NCI-H1436 treated with DMSO at 0.1 percent for 48 hours (cell line): ENCODE measurements around the gene SH3BP2.

Experiments used
- DNase-seq: peaks from one replicate; lab custom pipeline; 2025; lab: John Stamatoyannopoulos, UW

SH3BP2 gene

DNA sequence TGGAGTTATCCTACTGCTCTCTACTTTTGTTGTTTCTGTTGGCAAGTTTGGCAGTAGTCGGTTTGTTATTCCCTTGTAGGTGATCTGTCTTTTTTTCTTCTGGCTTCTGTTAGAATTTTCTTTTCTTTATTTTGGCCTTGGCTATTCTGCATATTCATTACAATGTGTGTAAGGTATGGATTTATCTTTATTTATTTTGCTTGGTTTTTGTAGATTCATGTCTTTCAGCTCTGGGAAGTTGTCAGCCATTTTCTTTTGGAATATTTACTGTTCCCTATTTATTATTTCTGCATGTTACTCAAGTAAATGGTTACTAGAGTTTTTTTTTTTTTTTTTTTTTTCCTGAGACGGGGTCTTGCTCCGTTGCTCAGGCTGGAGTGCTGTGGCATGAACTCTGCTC is 63.4 kb downstream of the SH3BP2 start:
- no peak for DNase-seq

DNA sequence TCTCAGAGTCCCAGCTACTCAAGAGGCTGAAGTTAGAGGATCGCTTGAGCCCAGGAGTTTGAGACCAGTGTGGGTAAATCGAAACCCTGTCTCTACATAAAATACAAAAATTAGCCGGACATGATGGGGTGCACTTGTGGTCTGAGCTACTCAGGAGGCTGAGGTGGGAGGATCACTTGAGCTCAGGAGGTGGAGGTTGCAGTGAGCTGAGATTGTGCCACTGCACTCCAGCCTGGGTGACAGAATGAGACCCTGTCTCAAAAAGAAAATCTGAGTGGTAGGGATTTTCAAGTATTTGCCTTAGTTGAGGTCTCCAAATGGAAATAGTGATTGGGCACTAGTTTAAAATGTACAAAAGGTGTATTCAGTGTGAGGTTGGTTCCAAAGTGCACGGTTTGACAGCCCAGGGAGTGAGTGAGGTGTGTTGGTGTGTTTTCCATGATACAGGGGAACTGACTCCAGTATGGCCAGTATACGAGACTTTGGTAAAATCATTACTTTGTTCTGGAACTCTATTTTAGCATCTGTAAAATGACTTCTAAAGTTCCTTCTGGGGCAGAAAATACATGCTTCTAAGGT is 64.6 kb downstream of the SH3BP2 start:
- DNase-seq = no peak

DNA sequence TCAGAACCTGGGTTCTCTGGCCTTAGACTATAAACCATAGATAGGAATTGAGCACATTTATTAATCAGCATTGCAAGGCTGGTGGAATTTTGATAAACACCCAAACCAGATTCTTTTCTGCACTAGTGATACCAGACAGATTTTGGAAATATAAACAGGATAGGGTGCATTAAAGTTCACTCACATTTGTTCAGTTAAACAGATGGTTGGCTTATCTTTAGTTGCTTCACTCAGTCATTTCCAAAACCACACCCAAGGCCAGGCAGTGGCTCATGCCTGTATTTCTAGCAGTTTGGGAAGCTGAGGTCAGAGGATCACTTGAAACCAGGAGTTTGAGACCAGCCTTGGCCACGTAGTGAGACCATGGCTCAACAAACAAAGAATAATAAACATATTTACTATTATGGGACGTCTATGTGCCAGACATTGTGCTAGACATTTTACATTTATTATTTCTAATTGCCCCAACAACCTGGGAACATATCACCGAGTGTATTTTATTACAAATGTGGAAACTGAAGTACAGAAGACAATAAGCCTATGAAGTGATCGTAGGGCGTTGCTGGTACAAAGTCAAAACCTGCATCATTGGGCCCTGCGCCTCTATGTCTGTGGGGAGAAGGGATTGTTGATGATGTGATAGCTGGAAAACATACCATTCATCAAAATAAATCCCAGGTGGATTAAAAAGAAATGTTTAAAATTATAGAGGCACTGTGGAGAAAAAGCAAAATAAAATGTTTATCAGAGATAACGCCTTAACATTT is 65.7 kb downstream of the SH3BP2 start:
- no peak for DNase-seq

DNA sequence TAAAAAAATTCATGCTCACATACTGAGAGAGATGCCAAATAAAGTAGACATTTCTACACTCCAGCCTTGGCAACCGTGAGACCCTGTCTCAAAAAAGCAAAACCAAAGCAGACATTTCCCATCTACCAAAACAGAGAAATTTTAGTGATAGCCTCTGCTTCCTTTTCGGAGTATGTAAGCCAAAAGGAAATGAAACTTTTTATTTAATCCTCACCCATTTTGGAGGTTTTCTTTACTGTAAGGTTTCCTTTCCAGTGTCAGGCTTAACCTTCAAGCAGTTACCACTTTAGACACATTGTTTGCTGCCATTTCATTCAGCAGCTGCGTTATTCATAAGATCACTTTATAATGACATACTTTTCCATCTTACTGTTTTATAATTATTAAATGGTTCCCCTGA is 66.6 kb downstream of the SH3BP2 start:
- DNase-seq = no peak

DNA sequence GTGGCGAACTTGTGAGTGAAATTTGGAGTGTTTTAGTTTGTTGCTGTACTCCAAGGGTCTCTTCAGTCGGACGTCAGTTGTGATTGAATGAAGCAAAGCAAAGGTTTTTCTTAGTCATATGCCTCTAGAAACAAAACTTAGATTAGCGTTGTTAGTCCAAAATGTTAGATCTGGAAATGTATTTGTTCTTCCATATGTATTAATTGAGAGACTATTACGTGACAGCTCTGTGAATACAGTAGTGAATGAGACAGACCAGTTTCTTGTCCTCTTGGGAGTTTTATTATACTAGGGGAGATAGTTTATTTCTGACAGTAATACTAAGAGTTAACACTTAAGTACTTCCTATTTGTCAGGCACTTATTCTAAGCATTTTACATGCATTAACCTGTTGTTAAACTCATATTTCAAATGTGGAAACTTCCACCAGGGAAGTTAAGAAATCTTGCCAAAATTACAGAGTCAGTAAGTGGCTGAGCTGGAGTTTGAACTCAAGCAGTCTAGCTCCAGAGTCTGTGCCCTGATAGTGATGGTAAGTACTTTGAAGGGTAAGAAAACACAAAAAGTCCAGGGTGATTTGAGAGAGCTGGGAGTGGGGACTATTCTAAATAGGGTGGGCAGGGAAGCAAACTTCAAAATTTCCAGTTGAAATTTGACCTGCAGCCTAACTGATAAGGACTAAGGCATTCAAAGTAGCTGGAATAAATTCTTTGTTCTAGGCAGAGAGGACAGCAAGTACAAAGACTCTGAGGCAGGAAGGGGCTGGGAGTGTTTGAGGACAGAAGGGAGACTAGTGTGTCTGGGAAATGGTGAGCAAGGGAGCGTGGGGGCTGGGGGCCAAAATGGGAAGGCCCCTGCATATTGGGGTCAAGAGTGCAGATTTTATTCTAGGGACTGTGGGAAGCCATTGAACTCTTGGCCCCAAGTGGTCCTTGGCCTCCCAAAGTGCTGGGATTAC is 67.8 kb downstream of the SH3BP2 start:
- no peak for DNase-seq

DNA sequence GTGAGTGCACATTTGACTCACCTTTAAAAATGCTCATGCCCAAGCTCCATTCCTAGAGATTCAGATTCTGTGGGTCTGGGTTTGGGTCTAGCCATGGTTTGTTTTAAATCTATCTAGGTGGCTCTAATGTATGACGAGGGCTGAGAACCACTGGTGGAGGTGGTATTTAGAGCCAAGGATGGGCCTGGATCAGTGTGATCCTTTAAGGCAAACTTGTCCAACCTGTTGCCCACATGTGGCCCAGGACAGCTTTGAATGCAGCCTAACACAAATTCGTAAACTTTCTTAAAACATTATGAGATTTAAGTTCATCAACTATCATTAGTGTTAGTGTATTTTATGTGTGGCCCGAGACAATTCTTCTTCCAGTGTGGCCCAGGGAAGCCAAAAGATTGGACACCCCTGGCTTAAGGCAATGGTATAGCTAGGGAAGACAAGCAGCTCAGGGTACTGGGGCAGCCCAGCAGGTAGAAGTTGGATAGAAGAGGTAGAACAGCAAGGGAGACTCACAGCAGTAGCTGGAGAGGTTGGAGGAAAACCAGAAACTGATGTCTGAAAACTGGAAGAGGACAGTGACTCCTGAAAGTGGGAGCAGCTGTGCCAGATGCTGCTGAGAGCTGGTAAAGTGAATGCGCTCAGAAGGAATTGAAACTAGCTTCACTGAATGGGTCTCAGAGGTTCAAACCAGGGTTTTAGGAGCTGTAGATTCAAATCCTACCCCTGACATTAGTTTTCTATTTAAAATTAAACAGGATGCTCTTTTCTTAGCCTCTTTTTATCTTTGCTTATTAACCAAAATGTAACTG is 68.9 kb downstream of the SH3BP2 start:
- DNase-seq = no peak

DNA sequence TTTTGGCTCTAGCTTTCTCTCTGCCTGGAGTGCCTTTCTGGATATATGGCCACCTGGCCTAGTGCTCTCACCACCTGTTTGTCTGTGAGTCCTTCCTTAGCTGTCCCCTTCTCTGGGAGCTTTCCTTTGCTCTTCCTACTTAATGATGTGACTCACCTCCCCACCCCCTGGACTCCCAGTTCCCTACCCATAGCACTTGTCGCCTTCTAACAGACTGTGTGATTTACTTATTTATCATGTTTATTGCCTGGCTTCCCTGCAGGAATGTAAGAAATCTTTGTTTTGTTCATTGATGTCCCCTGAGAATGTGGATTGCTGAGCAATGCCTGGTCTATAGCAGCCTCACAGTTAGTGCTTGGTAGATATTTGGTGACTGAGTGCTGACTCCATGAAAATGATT is 69.6 kb downstream of the SH3BP2 start:
- DNase-seq = no peak

DNA sequence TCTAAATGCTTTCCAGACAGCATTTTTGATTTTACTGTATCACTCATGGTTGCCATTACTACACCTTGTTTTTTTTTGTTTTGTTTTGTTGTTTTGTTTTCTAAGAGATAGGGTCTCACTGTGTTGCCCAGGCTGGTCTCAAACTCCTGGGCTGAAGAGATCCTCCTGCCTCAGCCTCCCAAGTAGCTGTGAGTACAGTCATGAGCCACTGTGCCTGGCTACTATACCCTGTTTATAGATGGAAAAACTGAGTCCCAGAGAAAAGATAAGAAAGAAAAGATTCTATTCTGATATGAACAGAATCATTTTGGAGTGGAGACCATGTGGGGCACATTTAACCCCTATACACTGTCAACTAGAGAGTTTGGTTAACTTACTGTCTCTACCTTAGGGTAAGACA is 70.8 kb downstream of the SH3BP2 start:
- DNase-seq = no peak

DNA sequence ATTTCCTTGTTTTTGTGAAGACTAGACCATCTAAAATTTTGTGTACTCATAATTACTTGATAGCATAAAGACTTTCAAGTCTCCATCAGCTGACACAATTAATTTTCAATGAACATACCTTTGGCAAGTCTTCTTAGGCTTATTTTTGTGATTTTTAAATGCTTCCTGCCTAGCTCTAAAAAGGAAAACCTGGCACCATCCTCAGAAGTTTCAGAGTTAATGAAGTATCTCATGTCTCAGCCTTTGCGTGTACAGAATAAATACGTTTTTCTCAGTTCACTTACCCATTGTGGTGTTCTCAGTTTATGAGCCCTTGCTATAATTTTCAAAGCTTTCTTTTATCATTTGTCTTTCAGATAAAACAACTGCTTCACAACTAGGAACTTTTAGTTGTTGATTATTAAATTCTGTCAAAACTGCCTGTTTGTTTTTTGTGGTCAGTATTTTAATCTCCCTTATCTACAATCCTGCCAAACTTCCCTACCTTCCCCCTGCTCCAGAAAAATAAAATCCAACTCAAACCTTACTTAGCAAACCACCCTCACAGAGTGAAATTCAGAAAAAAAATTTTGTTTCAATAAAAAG is 72.4 kb downstream of the SH3BP2 start:
- no peak for DNase-seq

DNA sequence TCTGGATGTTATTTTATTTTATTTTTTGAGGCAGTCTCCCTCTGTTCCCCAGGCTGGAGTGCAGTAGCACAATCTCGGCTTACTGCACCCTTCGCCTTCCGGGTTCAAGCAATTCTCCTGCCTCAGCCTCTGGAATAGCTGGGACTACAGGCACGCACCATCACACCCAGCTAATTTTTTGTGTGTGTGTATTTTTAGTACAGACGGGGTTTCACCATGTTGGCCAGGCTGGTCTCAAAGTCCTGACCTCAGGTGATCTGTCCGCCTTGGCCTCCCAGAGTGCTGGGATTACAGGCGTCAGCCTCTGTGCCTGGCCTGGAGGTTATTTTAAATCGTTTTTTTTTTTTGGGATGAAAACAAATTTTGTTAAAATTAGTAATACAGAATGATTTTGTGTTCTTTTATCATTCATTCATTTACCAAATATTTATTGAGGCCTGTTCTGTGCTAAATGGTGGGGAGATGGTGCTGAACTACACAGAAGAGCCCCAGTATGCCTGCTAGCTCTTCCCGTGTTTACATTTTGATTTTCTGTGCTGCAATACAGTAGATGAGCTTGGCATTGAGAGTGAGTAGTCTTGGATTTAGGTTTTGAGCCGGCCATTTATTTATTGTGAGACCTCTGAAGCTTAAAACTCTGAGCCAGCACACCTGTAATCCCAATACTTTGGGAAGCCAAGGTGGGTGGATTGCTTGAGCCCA is 73.4 kb downstream of the SH3BP2 start:
- no peak for DNase-seq

DNA sequence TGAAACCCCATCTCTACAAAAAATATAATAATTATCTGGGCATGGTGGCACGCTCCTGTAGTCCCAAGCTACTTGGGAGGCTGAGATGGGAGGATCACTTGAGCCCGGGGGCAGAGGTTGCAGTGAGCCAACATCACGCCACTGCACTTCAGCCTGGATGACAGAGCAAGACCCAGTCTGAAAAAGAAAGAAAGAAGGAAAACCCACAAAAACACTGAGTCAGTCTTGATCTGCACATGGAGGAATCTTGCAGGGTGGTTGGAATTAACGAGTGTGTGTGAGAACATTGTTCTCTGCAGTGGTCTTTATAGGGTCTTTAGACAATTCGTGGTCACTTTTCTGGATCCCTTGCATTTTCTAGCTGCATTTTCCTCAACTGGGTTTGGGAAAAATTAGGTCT is 74.0 kb downstream of the SH3BP2 start:
- DNase-seq = no peak

DNA sequence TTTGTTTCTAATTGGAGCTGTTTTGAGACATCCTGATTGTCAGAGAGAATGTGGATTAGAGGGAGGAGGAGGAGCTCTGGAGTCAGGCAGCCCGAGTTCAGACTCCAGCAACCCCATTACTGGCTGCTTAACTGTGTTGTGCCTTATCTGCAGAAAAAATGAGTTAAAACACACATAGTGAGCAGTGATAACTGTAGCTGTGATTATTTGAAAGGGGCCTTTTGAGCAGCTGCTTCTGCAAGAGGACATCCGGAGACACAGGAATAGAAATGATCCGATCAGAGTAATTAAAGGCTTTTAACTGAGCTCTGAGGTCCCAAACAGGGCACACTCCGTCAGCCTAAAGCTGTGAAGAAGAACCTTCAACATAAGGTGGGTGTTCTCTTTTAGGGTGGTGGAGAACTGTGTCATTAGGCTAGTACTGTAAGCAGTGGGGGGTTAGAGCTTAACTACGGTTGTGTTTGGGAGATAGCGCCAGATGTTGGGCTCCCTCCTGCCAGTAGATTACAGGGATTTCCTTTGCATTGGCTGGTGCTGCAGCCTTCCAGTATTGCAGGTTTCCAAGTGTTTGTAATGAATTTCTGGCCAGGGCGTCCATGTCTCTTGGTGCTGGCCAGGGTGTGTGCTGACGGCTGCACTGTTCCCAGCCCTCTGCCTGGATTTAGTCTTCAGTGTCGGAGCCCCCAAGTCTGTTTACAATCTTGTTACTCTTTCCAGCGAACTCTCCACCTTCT is 75.0 kb downstream of the SH3BP2 start:
- DNase-seq = no peak

DNA sequence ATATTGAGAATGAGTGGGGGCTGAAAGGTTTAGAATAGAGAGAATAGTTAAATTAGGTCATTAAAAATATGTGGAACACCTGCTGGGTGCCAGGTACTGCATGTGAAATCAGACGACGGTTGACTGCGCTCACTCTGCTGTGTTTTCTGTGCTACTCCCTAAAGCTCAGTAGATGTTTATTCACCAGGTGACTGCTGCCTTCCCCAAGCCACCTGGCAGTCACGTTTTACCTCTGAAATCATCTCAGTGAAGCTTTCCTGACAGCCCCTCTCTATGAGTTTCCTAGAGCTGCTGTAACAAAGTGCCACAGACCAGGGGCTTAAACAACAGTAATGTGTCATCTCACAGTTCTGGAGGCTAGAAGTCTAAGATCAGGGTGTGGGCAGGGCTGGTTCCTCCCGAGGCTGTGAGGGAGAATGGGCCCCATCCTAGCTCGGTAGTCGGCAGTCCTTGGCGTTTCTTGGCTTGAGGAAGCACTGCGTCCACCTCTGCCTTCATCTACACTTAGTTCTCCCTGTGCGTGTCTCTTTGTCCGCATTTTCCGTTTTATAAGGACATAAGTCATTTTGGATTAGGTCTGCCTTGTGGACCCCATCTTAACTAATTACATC is 76.1 kb downstream of the SH3BP2 start:
- DNase-seq = no peak

DNA sequence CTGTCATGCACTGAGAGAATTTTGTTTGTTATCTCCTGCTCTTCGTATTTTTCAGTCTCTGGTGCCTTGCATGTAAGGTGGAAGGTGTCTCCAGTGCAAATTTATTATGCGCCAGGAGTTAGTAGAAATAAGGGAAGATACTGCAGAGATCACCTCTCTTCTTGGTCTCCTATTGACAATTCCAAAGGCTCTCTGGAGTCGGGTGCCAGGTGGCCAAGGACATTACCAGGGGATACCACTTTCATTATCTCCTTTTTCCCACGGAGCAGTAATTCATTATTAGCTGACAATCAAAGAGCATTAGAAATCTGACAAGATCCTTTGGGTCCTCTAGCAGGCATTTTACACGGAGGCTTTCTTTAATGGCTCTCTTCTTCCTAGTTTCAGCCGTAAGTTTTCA is 76.8 kb downstream of the SH3BP2 start:
- no peak for DNase-seq

DNA sequence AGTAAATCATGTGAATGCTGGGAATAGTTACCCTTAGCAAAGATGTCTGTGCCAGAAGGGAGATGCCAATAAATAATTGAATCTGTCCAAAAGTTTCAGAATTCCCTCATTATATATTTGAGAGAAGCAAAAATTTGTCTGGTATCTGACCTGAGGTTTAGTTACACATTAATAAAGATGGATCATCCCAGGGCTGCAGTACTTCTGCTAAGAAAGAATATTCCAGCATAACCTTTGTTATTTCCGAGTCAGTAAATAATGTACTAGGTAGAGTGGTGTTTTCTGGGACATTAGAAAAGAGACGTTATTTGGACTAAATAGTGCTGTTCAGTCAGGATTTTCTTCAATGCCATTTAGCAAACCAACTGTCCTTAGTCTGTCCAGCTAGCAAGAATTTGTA is 77.2 kb downstream of the SH3BP2 start:
- DNase-seq = no peak

DNA sequence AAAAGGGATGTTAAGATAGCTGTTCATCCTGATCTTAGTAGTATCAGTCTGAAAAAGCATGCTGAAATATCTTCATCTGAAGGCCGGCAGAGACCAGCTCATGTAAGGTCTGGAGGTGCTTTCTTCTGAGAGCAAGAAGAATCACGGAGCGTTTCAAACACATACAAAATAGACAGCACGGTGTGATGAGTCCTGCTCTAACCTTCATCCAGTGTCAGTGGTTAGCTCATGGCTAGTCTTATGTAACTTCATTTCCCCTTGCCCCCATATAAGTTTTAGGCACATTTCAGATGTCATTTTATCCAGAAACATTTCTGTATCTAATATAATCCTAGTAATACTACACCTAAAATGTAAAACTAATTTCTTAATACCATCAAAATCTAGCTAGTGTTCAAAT is 78.6 kb downstream of the SH3BP2 start:
- no peak for DNase-seq

DNA sequence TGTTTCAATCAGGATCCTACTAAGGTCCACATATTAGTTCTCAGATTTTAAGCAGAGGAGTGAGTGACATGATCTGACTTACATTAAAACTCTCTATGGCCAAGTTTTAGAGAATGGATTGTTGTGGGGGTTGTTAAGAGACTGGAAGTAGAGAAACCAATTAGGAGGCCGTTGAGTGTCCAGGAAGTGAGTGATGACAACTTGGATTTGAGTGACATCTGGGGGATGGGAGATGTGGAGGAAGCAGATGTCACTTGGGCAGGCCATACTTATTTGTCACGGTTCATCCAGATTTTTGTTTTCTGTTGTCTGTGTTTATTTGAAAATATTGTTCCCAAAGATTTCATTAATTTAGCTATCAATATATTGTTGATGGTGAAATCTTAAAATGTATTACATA is 79.0 kb downstream of the SH3BP2 start:
- DNase-seq = no peak

DNA sequence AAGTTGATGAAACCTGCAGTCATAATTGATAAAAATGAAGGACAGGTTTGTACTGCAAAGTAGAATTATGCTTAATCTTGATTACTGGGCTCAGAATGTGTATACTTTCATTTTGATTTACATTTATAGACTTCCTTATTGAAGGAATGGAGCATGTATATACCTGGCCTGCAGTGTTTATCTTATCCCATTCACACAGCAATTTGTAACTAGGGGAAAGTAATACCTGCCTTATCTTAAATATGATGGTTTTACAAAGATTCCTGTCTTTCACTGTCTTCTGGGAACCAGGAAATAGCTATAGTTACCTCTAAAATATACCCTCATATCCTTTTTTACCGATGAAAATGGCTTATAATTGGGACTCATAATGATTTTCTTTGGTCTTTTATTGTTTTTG is 80.4 kb downstream of the SH3BP2 start:
- no peak for DNase-seq

DNA sequence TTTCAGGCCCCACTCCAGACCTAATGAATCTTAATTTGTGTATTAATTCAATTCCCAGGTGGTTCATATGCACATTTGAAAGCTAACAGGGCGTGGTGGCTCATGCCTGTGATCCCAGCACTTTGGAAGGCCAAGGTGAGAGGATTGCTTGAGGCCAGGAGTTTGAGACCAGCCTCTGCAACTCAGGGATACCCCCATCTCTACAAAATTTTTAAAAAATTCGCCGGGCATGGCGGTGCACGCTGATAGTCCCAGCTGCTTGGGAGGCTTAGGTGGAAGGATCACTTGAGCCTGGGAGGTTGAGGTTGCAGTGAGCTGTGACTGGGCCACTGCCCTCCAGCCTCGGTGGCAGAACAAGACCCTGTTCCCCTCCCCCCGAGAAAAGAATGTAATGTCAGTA is 82.0 kb downstream of the SH3BP2 start:
- DNase-seq = no peak

DNA sequence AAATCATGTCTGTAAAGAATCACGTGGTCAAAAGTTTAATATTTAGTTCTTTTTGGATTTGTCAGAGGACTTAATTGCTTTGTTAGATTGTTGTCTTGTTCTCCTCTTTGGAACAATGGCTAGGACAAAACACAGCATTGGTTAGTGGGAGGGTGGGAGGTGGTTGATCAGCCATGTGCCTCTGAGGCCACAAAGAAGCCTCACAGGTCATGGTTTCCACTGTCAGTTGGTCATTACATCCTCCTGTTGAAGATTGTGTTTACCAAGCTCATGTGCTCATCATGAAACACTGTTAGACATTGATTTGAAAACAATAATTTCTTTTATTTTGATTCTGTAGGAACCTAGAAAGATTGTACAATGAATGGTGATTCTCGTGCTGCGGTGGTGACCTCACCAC is 82.7 kb downstream of the SH3BP2 start:
- no peak for DNase-seq
